ENCODE results near the gene KIF23. TPM values are rescaled to one million over a fixed set of nuclear protein-coding genes. Genes with fewer than 3 reads are reported as not detected.
"Not testable (repeated sequence)": the region's sequence is repeated elsewhere in the genome, so short reads cannot be mapped to it uniquely, and the experiment has no call there.

Gene KIF23
- 10 to 100 TPM in 3 of 8 experiments, 1 to 10 TPM in 5; 1.9 to 39.0 (median 2.8) TPM for total RNA-seq

DNA sequence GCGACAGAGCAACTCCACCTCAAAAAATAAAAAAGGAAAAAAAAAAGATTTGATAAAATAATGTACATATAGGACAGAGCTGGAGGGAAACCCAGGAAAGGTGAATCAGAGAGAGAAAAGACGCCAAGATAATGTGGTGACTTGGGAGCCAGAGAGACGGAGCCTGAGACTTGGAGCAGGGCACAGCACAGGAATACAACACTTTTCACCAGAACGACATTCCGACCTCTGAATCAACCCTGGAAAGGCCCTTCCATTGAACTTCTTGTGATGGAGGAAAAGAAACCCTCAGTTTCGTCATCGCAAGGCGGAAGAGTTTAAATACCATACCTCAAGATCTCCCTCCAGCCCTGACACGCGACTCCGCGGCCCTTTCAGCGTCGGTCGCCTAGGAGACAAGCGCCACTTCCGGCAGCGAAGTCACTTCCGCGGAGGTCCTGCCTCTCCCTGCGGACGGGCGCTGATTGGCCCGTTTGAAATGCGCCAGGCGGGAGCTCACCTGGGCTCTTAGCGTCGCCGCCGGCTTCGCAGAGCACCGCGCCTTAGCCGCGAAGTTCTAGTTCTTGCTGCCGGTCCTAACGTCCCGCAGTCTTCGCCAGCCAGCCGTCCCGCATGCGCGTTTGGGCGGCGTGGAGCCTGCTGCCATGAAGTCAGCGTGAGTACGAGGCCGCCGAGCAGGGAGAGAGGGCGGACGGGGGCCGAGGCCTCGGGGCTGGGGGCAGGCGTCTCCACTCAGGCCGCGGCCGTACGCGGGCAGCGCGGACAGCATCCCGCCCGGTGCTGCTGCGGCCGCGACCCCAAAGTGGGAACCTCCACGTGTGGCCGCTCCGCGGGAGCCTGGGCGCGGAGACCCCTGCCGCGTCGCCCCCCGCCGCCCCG, at the start of gene KIF23:
Gene KIF23, plus strand, starts transcription at position 528 of the 879 bp plus-strand sequence. Its CDS starts 117 bp downstream, at position 645.
- Histone ChIP-seq H3K4me1 (replicated peaks in 1 of 2) (peaks cover 0 to 5% of the 10 kb centered on the region in 2 donors), H3K27ac (peak within 1 kb of the TSS in 1 of 2 donors; percentile 58), H3K4me3 (peak within 1 kb of the TSS; percentile 53 to 83 (median 69))
- WGBS, 10 experiments = 0 to 50% (median 14%) methylated on average over 3 to 20 of the region's 78 CpGs; no CpG with 5 or more reads in 2 of the 10 experiments
- in situ Hi-C loops (cut with MboI; ENCODE audit: low pct_unique_long_range_greater_than_20kb in 2 of 9, low sequenced_read_pairs in 9 of 9, unreplicated experiment in 9 of 9) = loop anchor here in 1 of 9 experiments (25.0 kb wide), 1 partner anchor 352 kb away; no protein-coding TSS in a partner anchor
- peak; percentile 91 to 97 (median 94) for ATAC-seq (replicated peaks in 6 of 8)

DNA sequence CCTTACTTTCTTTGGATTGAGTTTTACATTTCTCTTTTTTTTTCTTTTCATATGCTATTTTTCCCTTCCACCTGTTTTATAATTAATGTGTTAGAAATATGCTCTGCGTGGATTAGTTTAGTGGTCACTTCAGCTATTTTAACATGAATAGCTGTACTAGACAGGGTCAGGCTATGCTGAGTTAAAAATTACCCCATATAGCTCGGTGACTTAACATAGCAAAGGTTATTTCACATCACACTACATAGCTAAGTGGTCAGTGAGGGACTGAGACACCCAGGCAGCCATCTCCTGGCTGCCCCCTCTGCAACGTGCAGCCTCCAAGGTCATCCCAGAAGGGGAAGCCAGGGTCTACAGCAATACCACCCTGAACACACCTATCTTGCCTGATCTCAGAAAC, 46.9 kb upstream of the KIF23 start:
- in situ Hi-C loops (cut with MboI; ENCODE audit: low pct_unique_long_range_greater_than_20kb in 2 of 9, low sequenced_read_pairs in 9 of 9, unreplicated experiment in 9 of 9) = no loop called here
- WGBS, 10 experiments = 38 to 100% (median 68%) methylated on average over 1 to 3 of the region's 3 CpGs
- no peak overlapping the region for H3K27ac ChIP-seq
- H3K4me1 ChIP-seq (replicated peaks in 1 of 2) = no peaks in the 10 kb centered on the region
- ATAC-seq (replicated peaks in 6 of 8) = no peak
- no peak overlapping the region for H3K4me3 ChIP-seq

DNA sequence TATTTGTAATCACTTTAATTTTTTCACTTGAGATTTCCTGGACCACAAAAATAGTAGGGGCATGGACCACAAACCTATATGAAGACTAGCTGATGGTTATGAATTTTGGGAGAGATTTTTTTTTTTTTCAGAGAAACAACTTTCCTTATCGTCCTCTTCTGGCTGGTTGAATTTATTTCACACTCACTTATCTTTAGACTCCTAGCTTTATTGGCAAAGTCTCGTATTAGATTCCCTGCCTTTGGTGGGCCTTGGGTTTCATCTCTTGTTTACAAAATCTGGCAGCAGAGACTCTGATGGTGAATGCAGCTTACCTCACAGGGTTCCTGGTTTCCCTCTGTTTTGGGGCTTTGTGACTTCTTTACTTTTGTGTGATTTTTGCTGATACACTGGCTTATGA, 44.5 kb upstream of the KIF23 start:
- Histone ChIP-seq H3K4me3 (no peak overlapping the region), H3K27ac (no peak overlapping the region), H3K4me1 (replicated peaks in 1 of 2) (no peaks in the 10 kb centered on the region)
- in situ Hi-C loops (cut with MboI; ENCODE audit: low pct_unique_long_range_greater_than_20kb in 2 of 9, low sequenced_read_pairs in 9 of 9, unreplicated experiment in 9 of 9) = no loop called here
- ATAC-seq (replicated peaks in 6 of 8) = no peak
- 71 to 100% (median 90%) methylated on average over 1 to 2 of the region's 2 CpGs; no CpG with 5 or more reads in 1 of the 10 experiments for WGBS, 10 experiments

DNA sequence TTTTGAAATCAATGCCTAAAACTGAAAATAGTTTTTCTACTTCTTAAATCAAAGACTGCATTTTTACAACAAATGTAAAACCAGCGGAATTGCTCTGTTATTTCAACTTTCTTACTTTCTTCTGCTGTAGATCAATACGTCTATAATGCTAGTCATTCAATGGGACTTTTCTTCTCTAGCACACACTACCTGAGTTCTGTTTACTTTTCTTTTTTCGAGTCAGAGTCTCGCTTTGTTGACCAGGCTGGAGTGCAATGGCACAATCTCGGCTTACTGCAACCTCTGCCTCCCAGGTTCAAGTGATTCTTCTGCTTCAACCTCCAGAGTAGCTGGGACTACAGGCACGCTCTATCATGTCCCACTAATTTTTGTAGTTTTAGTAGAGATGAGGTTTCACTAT, 40.7 kb upstream of the KIF23 start:
- 67 to 98% (median 92%) methylated on average over 3 to 6 of the region's 6 CpGs; no CpG with 5 or more reads in 2 of the 10 experiments for WGBS, 10 experiments
- no peak overlapping the region for H3K4me3 ChIP-seq
- H3K4me1 ChIP-seq (replicated peaks in 1 of 2) = peaks cover 3 to 6% of the 10 kb centered on the region in 2 donors
- in situ Hi-C loops (cut with MboI; ENCODE audit: low pct_unique_long_range_greater_than_20kb in 2 of 9, low sequenced_read_pairs in 9 of 9, unreplicated experiment in 9 of 9) = no loop called here
- no peak for ATAC-seq (replicated peaks in 6 of 8)
- no peak overlapping the region for H3K27ac ChIP-seq

DNA sequence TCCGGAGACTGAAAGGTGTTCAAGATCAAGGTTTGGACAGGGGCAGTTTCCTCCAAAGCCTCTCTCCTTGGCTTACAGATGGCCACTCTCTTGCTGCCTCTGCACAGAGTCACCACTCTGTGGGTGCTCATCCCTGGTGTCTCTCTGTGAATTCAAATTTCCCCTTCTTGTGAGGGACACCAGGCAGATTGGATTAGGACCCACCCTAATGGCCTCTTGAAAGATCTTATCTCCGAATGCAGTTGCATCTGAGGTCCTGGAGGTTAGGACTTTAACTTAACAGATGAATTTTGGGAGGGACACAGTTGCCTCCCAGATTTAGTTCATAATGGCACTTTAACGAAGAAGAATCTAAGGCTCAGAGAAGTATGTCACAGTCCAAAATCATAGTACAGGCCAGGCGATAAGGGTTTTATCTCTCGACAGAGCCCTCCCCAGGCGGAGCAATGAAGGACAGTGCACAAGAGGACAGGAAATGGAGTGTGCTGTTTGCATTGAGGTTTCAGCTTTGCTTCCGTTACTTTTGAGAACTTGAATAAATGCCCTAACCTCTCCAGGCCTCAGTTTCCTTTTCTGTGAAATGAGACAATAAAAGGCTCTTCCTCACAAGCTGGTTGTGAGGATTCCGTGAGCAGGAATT, 38.9 kb upstream of the KIF23 start:
- Histone ChIP-seq H3K27ac (no peak overlapping the region), H3K4me3 (no peak overlapping the region), H3K4me1 (replicated peaks in 1 of 2) (peaks cover 3 to 6% of the 10 kb centered on the region in 2 donors)
- in situ Hi-C loops (cut with MboI; ENCODE audit: low pct_unique_long_range_greater_than_20kb in 2 of 9, low sequenced_read_pairs in 9 of 9, unreplicated experiment in 9 of 9) = loop anchor here in 2 of 9 experiments (25.0 kb wide), 1 partner anchor 313 kb away; no protein-coding TSS in a partner anchor
- WGBS, 10 experiments = 58 to 100% (median 86%) methylated on average over 1 to 7 of the region's 8 CpGs
- ATAC-seq (replicated peaks in 6 of 8) = no peak

DNA sequence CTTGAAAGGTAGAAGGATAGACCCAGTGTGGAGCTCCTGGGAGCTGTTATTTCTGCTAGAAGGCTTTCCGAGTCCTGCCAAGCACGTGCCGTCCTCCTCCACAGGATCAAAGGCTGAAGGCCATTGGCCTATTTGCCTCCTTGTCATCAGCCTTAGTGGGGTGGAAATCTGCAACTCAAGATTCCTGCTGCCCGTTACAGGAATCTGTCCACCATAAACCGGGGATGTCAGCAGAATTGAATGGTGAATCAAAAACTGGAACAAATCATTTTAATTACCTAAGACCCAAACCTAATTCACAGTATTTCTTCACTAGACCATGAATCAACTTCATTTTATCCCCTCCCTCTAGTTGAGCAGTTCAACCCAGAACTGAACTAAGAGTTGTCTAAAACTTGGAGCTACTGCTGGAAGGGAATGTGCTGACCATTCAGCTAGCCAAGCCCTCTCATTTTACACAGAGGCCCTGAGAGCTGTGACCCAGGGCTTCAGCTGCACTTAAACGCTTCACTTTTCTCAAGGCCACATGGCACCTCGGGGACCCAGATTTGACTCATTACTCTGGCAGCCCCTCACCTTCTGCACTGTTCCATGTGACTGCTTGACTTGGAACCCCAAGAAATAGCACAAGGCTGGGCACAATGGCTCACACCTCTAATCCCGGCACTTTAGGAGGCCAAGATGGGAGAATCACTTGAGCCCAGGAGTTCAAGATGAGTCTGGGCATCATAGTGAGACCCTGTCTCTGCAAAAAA, 36.8 kb upstream of the KIF23 start:
- peaks cover 3 to 6% of the 10 kb centered on the region in 2 donors for H3K4me1 ChIP-seq (replicated peaks in 1 of 2)
- no peak overlapping the region for H3K27ac ChIP-seq
- WGBS, 10 experiments = 56 to 100% (median 75%) methylated on average over 1 to 6 of the region's 8 CpGs; no CpG with 5 or more reads in 1 of the 10 experiments
- ATAC-seq (replicated peaks in 6 of 8) = peak in 1 of 8 experiments; percentile 41
- in situ Hi-C loops (cut with MboI; ENCODE audit: low pct_unique_long_range_greater_than_20kb in 2 of 9, low sequenced_read_pairs in 9 of 9, unreplicated experiment in 9 of 9) = loop anchor here in 2 of 9 experiments (25.0 kb wide), 1 partner anchor 315 kb away; no protein-coding TSS in a partner anchor
- no peak overlapping the region for H3K4me3 ChIP-seq

DNA sequence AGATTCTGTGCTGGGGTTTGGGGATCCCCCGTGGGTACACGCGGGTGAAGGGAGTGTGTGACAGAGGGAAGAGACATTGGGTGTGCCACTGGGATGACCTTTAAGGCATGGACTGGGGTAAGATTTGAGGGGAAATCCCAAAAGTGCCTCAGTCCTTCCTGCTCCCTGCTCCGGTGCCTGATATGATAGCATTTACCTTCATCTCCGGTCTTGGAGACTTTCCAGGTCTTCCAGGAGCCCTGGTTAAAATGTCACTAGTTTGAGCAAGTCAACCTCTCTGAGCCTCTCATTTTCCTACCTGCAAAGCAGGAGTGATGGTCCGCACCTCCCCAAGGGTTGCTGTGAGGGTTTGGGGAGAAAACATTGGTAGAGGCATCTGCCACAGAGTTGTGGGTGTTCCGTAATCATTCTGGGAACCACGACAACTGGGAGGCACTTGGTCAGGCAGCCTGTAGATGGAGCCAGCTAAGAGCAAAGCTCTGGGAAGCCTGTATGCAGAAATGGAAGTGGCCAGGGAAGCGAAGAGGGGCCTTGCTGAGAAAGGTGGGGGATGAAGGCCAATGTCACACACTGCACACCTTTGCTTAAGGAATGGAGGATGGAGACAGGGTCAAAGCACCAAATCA, 33.9 kb upstream of the KIF23 start:
- Histone ChIP-seq H3K4me1 (replicated peaks in 1 of 2) (peaks cover 3 to 6% of the 10 kb centered on the region in 2 donors), H3K4me3 (no peak overlapping the region), H3K27ac (no peak overlapping the region)
- ATAC-seq (replicated peaks in 6 of 8) = peak in 3 of 8 experiments; percentile 67 to 82 (median 82)
- WGBS, 10 experiments = 57 to 100% (median 68%) methylated on average over 1 to 8 of the region's 9 CpGs; no CpG with 5 or more reads in 4 of the 10 experiments
- in situ Hi-C loops (cut with MboI; ENCODE audit: low pct_unique_long_range_greater_than_20kb in 2 of 9, low sequenced_read_pairs in 9 of 9, unreplicated experiment in 9 of 9) = loop anchor here in 2 of 9 experiments (25.0 kb wide), 1 partner anchor 318 kb away; no protein-coding TSS in a partner anchor

DNA sequence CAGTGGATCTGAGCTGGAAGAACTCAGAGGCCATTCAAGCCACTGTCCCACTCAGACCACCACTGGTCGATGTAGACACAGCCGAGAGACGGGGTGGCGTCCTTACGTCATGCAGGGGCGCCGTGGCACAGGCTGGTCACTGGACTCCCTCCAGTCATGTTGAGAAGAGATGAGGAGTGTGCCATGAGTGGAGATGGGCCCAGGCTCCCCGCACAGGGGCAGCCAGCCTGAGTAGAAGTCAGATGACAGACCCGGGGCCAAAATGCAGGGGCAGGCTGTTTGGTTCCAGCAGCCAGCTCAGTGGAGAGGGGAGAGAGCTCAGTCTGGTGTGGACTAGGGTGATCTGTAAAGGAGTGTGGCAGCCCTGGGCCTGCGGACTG, 33.4 kb upstream of the KIF23 start:
- Histone ChIP-seq H3K4me3 (no peak overlapping the region), H3K4me1 (replicated peaks in 1 of 2) (peaks cover 3 to 6% of the 10 kb centered on the region in 2 donors), H3K27ac (no peak overlapping the region)
- ATAC-seq (replicated peaks in 6 of 8) = no peak
- 89 to 100% methylated on average over 1 to 5 of the region's 10 CpGs; no CpG with 5 or more reads in 8 of the 10 experiments for WGBS, 10 experiments
- in situ Hi-C loops (cut with MboI; ENCODE audit: low pct_unique_long_range_greater_than_20kb in 2 of 9, low sequenced_read_pairs in 9 of 9, unreplicated experiment in 9 of 9) = loop anchor here in 2 of 9 experiments (25.0 kb wide), 1 partner anchor 318 kb away; no protein-coding TSS in a partner anchor

DNA sequence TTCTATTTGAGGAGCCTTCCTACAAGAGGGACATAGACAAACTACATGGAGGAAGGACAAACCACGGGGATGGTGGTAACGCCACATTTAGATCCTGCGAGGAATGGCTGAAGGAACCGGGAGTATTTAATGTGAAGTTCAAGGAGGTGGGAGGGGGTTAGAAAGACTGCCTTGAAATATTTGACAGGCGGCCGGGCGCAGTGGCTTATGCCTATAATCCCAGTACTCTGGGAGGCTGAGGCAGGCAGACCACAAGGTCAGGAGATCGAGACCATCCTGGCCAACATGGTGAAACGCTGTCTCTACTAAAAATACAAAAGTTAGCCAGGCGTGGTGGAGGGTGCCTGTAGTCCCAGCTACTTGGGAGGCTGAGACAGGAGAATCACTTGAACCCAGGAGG, 32.0 kb upstream of the KIF23 start:
- 87 to 100% (median 100%) methylated on average over 1 to 7 of the region's 10 CpGs; no CpG with 5 or more reads in 3 of the 10 experiments for WGBS, 10 experiments
- not testable (repeated sequence) for H3K4me3 ChIP-seq; ATAC-seq (replicated peaks in 6 of 8); H3K4me1 ChIP-seq (replicated peaks in 1 of 2); H3K27ac ChIP-seq
- in situ Hi-C loops (cut with MboI; ENCODE audit: low pct_unique_long_range_greater_than_20kb in 2 of 9, low sequenced_read_pairs in 9 of 9, unreplicated experiment in 9 of 9) = loop anchor here in 2 of 9 experiments (25.0 kb wide), 1 partner anchor 320 kb away; no protein-coding TSS in a partner anchor

DNA sequence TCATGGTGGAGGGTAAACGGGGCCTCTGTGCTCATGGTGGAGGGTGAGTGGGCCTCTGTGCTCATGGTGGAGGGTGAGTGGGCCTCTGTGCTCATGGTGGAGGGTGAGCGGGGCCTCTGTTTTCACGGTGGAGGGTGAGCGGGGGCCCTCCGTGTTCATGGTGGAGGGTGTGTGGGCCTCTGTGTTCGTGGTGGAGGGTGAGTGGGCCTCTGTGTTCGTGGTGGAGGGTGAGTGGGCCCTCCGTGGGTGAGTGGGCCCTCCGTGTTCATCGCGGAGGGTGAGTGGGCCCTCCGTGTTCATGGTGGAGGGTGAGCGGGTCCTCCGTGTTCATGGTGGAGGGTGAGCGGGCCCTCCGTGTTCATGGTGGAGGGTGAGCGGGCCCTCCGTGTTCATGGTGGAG, 30.1 kb upstream of the KIF23 start:
- in situ Hi-C loops (cut with MboI; ENCODE audit: low pct_unique_long_range_greater_than_20kb in 2 of 9, low sequenced_read_pairs in 9 of 9, unreplicated experiment in 9 of 9) = loop anchor here in 2 of 9 experiments (25.0 kb wide), 1 partner anchor 322 kb away; no protein-coding TSS in a partner anchor
- not testable (repeated sequence) for H3K4me3 ChIP-seq; H3K4me1 ChIP-seq (replicated peaks in 1 of 2); H3K27ac ChIP-seq; ATAC-seq (replicated peaks in 6 of 8)
- WGBS, 10 experiments = no CpG with 5 or more reads among the region's 18 CpGs

DNA sequence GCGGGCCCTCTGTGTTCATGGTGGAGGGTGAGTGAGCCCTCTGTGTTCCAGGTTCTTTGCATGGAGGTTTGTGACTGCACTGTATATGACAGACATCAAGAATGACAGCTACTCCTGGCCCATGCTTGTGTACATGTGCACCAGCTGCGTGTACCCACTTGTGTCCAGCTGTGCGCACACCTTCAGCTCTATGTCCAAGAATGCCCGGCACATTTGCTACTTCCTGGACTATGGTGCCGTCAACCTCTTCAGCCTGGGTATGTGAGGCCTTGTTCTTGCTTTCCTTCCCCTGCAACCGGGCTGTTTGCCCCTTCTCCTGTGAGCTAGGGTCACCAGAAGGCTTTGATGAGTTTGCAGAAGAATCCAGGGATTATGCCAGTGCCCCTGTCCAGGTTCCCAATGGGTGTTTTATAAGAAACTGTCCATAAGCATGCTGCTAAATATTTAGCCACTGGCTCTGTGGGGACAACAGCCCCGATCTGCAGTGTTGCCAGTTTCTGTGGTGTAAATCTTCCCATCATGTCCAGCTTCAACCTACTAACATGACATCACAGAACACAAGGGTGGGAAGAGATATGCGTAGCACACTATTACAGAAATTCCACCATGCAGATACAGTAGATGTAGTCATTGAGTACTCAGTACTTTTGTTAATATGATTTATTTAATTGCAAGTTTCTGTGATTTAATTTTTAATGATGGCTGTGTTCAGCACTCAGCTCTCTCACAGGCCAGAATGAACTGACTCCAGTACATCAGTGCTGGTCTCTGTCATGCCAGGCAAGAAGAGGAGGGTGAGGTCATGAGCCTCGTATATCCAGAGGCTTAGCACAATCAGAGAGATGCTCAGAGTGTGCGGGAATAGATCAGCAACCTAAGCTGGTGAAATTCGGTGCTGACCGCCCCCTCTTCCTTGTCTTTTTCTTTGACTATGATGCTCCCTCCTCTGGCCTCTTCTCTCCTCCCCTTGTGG, 29.2 kb upstream of the KIF23 start:
- ATAC-seq (replicated peaks in 6 of 8) = peak in 4 of 8 experiments; percentile 24 to 95 (median 86)
- no peak overlapping the region for H3K4me3 ChIP-seq
- 40 to 100% (median 80%) methylated on average over 1 to 9 of the region's 12 CpGs; no CpG with 5 or more reads in 1 of the 10 experiments for WGBS, 10 experiments
- no peaks in the 10 kb centered on the region for H3K4me1 ChIP-seq (replicated peaks in 1 of 2)
- in situ Hi-C loops (cut with MboI; ENCODE audit: low pct_unique_long_range_greater_than_20kb in 2 of 9, low sequenced_read_pairs in 9 of 9, unreplicated experiment in 9 of 9) = loop anchor here in 2 of 9 experiments (25.0 kb wide), 1 partner anchor 323 kb away; no protein-coding TSS in a partner anchor
- no peak overlapping the region for H3K27ac ChIP-seq

Data from motor neuron (in vitro differentiated cells).